Measurements from ENCODE around the gene PTPRD.
"Not testable (repeated sequence)": the region's sequence is repeated elsewhere in the genome, so short reads cannot be mapped to it uniquely, and the experiment has no call there.

The PTPRD gene

GRCh38 chr9:10479172-10479571 is 133.6 kb downstream of the PTPRD start:
- no peak for DNase-seq (ENCODE audit: low spot score)

GRCh38 chr9:10449201-10449617 is 163.6 kb downstream of the PTPRD start:
- not testable (repeated sequence) for DNase-seq (ENCODE audit: low spot score)

- no peak for DNase-seq (ENCODE audit: low spot score)
Measured at GRCh38 chr9:10447036-10447435, 165.8 kb downstream of the PTPRD start.

- DNase-seq (ENCODE audit: low spot score): no peak
Measured at GRCh38 chr9:10443868-10444204, 169.0 kb downstream of the PTPRD start.

- no peak for DNase-seq (ENCODE audit: low spot score)
Measured at GRCh38 chr9:10443181-10443867, 169.5 kb downstream of the PTPRD start.

GRCh38 chr9:10438955-10439354 is 173.8 kb downstream of the PTPRD start:
- no peak for DNase-seq (ENCODE audit: low spot score)

GRCh38 chr9:10436756-10437155 is 176.0 kb downstream of the PTPRD start:
- no peak for DNase-seq (ENCODE audit: low spot score)

GRCh38 chr9:10434412-10434811 is 178.4 kb downstream of the PTPRD start:
- DNase-seq (ENCODE audit: low spot score): no peak

- no peak for DNase-seq (ENCODE audit: low spot score)
Measured at GRCh38 chr9:10411272-10411671, 201.5 kb downstream of the PTPRD start.

GRCh38 chr9:10403283-10403682 is 209.5 kb downstream of the PTPRD start:
- DNase-seq (ENCODE audit: low spot score): no peak

GRCh38 chr9:10396615-10397014 is 216.2 kb downstream of the PTPRD start:
- no peak for DNase-seq (ENCODE audit: low spot score)

GRCh38 chr9:10387282-10387681 is 225.5 kb downstream of the PTPRD start:
- no peak for DNase-seq (ENCODE audit: low spot score)

GRCh38 chr9:10371824-10372223 is 241.0 kb downstream of the PTPRD start:
- DNase-seq (ENCODE audit: low spot score): no peak

- no peak for DNase-seq (ENCODE audit: low spot score)
Measured at GRCh38 chr9:10366171-10366779, 246.5 kb downstream of the PTPRD start.

- DNase-seq (ENCODE audit: low spot score): no peak
Measured at GRCh38 chr9:10354591-10354990, 258.2 kb downstream of the PTPRD start.

GRCh38 chr9:10345621-10346020 is 267.2 kb downstream of the PTPRD start:
- DNase-seq (ENCODE audit: low spot score): not testable (repeated sequence)

GRCh38 chr9:10341057-10341456 is 271.7 kb downstream of the PTPRD start:
- DNase-seq (ENCODE audit: low spot score): no peak

- DNase-seq (ENCODE audit: low spot score): no peak
Measured at GRCh38 chr9:10339152-10339551, 273.6 kb downstream of the PTPRD start.

GRCh38 chr9:10331157-10331556 is 281.6 kb downstream of the PTPRD start:
- DNase-seq (ENCODE audit: low spot score): no peak

GRCh38 chr9:10282084-10282483 is 330.7 kb downstream of the PTPRD start:
- DNase-seq (ENCODE audit: low spot score): no peak

- DNase-seq (ENCODE audit: low spot score): no peak
Measured at GRCh38 chr9:10274988-10275387, 337.8 kb downstream of the PTPRD start.

GRCh38 chr9:10274175-10274574 is 338.6 kb downstream of the PTPRD start:
- DNase-seq (ENCODE audit: low spot score): no peak

GRCh38 chr9:10272830-10273229 is 340.0 kb downstream of the PTPRD start:
- DNase-seq (ENCODE audit: low spot score): no peak
